ENCODE measurements around the gene CHMP1B.
A peak's percentile ranks its signal among the peaks of the same experiment; 100 is the strongest.

CHMP1B gene

GRCh38 chr18:11851146-11851805 is at the start of gene CHMP1B:
Gene CHMP1B, plus strand, starts transcription at chr18:11851413. Its CDS starts 99 bp downstream, at chr18:11851512.
- peak; percentile 84 to 92 for DNase-seq (ENCODE audit: low read depth in 2 of 2)

GRCh38 chr18:11801573-11801972 is 49.6 kb upstream of the CHMP1B start:
- DNase-seq (ENCODE audit: low read depth in 2 of 2), result no peak

- DNase-seq (ENCODE audit: low read depth in 2 of 2), result no peak
Observed at GRCh38 chr18:11802158-11802557, 49.1 kb upstream of the CHMP1B start.

- no peak for DNase-seq (ENCODE audit: low read depth in 2 of 2)
Observed at GRCh38 chr18:11802586-11802985, 48.6 kb upstream of the CHMP1B start.

GRCh38 chr18:11807233-11807632 is 44.0 kb upstream of the CHMP1B start:
- no peak for DNase-seq (ENCODE audit: low read depth in 2 of 2)

- no peak for DNase-seq (ENCODE audit: low read depth in 2 of 2)
Observed at GRCh38 chr18:11808001-11808855, 43.0 kb upstream of the CHMP1B start.

- no peak for DNase-seq (ENCODE audit: low read depth in 2 of 2)
Observed at GRCh38 chr18:11809895-11810294, 41.3 kb upstream of the CHMP1B start.

GRCh38 chr18:11810379-11810778 is 40.8 kb upstream of the CHMP1B start:
- no peak for DNase-seq (ENCODE audit: low read depth in 2 of 2)

GRCh38 chr18:11811009-11811408 is 40.2 kb upstream of the CHMP1B start:
- DNase-seq (ENCODE audit: low read depth in 2 of 2), result no peak

GRCh38 chr18:11817229-11817628 is 34.0 kb upstream of the CHMP1B start:
- no peak for DNase-seq (ENCODE audit: low read depth in 2 of 2)

GRCh38 chr18:11818486-11819203 is 32.6 kb upstream of the CHMP1B start:
- no peak for DNase-seq (ENCODE audit: low read depth in 2 of 2)

- DNase-seq (ENCODE audit: low read depth in 2 of 2), result no peak
Observed at GRCh38 chr18:11819938-11820337, 31.3 kb upstream of the CHMP1B start.

GRCh38 chr18:11820697-11821096 is 30.5 kb upstream of the CHMP1B start:
- DNase-seq (ENCODE audit: low read depth in 2 of 2), result no peak

- no peak for DNase-seq (ENCODE audit: low read depth in 2 of 2)
Observed at GRCh38 chr18:11821208-11821607, 30.0 kb upstream of the CHMP1B start.

GRCh38 chr18:11821643-11822237 is 29.5 kb upstream of the CHMP1B start:
- no peak for DNase-seq (ENCODE audit: low read depth in 2 of 2)

- DNase-seq (ENCODE audit: low read depth in 2 of 2), result no peak
Observed at GRCh38 chr18:11823545-11823944, 27.7 kb upstream of the CHMP1B start.

- no peak for DNase-seq (ENCODE audit: low read depth in 2 of 2)
Observed at GRCh38 chr18:11826836-11827235, 24.4 kb upstream of the CHMP1B start.

- DNase-seq (ENCODE audit: low read depth in 2 of 2), result no peak
Observed at GRCh38 chr18:11828786-11829432, 22.3 kb upstream of the CHMP1B start.

- DNase-seq (ENCODE audit: low read depth in 2 of 2), result no peak
Observed at GRCh38 chr18:11830585-11830984, 20.6 kb upstream of the CHMP1B start.

GRCh38 chr18:11831921-11832320 is 19.3 kb upstream of the CHMP1B start:
- no peak for DNase-seq (ENCODE audit: low read depth in 2 of 2)

GRCh38 chr18:11834772-11835171 is 16.4 kb upstream of the CHMP1B start:
- no peak for DNase-seq (ENCODE audit: low read depth in 2 of 2)

- no peak for DNase-seq (ENCODE audit: low read depth in 2 of 2)
Observed at GRCh38 chr18:11839556-11839955, 11.7 kb upstream of the CHMP1B start.
